Measurements from ENCODE around the gene HECTD4. TPM values are rescaled to one million over a fixed set of nuclear protein-coding genes. Genes with fewer than 3 reads are reported as not detected.

The HECTD4 gene
- total and polyA plus RNA-seq, 10 donors: 5.4 to 70.8 (median 50.1) TPM

- H3K4me3 ChIP-seq: peak overlapping the region in 6 of 8 donors; percentile 9 to 57 (median 16)
- 0 to 2% (median 0%) methylated on average over 2 of the region's 2 CpGs for WGBS, 5 donors
- intact Hi-C loops (cut with DNase I; ENCODE audit: low total_unique reads): no loop called here
- DNase-seq: no peak
- H3K9me3 ChIP-seq: no peaks in the 10 kb centered on the region
- peaks cover 4 to 41% (median 13%) of the 10 kb centered on the region in 6 donors for H3K36me3 ChIP-seq
- H3K4me1 ChIP-seq: peaks cover 35 to 90% (median 75%) of the 10 kb centered on the region in 6 donors
- H3K27ac ChIP-seq: peak overlapping the region; percentile 63 to 98 (median 93)
- TF ChIP-seq POLR2AphosphoS5 (IDR thresholded peaks at IDR 0.05) (no peak), POLR2A (IDR thresholded peaks at IDR 0.05) (no peak), CTCF (IDR thresholded peaks at IDR 0.05 in 8 of 11, conservative IDR thresholded peaks at IDR 0.05 in 3 of 11) (no peak)
- H3K27me3 ChIP-seq (replicated peaks in 1 of 7): no peaks in the 10 kb centered on the region
Observed at GRCh38 chr12:112130441-112130998, 251.7 kb downstream of the HECTD4 start.

GRCh38 chr12:112126911-112127310, 255.3 kb downstream of the HECTD4 start:
- Histone ChIP-seq H3K9me3 (no peaks in the 10 kb centered on the region), H3K27me3 (replicated peaks in 1 of 7) (no peaks in the 10 kb centered on the region), H3K36me3 (peaks cover 0 to 7% (median 0%) of the 10 kb centered on the region in 6 donors), H3K4me1 (peaks cover 36 to 73% (median 70%) of the 10 kb centered on the region in 6 donors), H3K27ac (peak overlapping the region in 7 of 8 donors; percentile 42 to 98 (median 97)), H3K4me3 (peak overlapping the region in 6 of 8 donors; percentile 14 to 98 (median 88))
- WGBS, 5 donors: 64 to 82% (median 75%) methylated on average over 7 of the region's 7 CpGs
- intact Hi-C loops (cut with DNase I; ENCODE audit: low total_unique reads): no loop called here
- TF ChIP-seq CTCF (IDR thresholded peaks at IDR 0.05 in 8 of 11, conservative IDR thresholded peaks at IDR 0.05 in 3 of 11) (no peak), POLR2A (IDR thresholded peaks at IDR 0.05) (no peak), POLR2AphosphoS5 (IDR thresholded peaks at IDR 0.05) (no peak)
- no peak for DNase-seq

- Histone ChIP-seq H3K27me3 (replicated peaks in 1 of 7) (no peaks in the 10 kb centered on the region), H3K4me3 (peak overlapping the region; percentile 76 to 98 (median 86)), H3K4me1 (peaks cover 27 to 64% (median 61%) of the 10 kb centered on the region in 6 donors), H3K36me3 (no peaks in the 10 kb centered on the region), H3K9me3 (no peaks in the 10 kb centered on the region), H3K27ac (peak overlapping the region; percentile 71 to 98 (median 96))
- 0 to 5% (median 2%) methylated on average over 14 to 25 of the region's 25 CpGs for WGBS, 5 donors
- TF ChIP-seq CTCF (IDR thresholded peaks at IDR 0.05 in 8 of 11, conservative IDR thresholded peaks at IDR 0.05 in 3 of 11): no peak
- no peak for TF ChIP-seq POLR2A (IDR thresholded peaks at IDR 0.05)
- TF ChIP-seq POLR2AphosphoS5 (IDR thresholded peaks at IDR 0.05): no peak
- no peak for DNase-seq
- intact Hi-C loops (cut with DNase I; ENCODE audit: low total_unique reads): no loop called here
Observed at GRCh38 chr12:112126000-112126438, 256.2 kb downstream of the HECTD4 start.

GRCh38 chr12:112125250-112125999, 256.8 kb downstream of the HECTD4 start, which contains the start of gene TRAFD1:
Gene TRAFD1 (plus strand): TSS chr12:112125560. CDS start chr12:112130523, 4,963 bp downstream.
- peak within 1 kb of the TSS; percentile 76 to 98 (median 86) for H3K4me3 ChIP-seq
- peak; percentile 99 to 100 (median 99) for TF ChIP-seq POLR2AphosphoS5 (IDR thresholded peaks at IDR 0.05)
- TF ChIP-seq POLR2A (IDR thresholded peaks at IDR 0.05): peak; percentile 87 to 97 (median 88)
- TF ChIP-seq CTCF (IDR thresholded peaks at IDR 0.05 in 8 of 11, conservative IDR thresholded peaks at IDR 0.05 in 3 of 11): peak in 1 of 11 experiments; percentile 34
- H3K4me1 ChIP-seq: peaks cover 24 to 58% (median 56%) of the 10 kb centered on the region in 6 donors
- peak; percentile 96 for DNase-seq
- no peaks in the 10 kb centered on the region for H3K9me3 ChIP-seq
- intact Hi-C loops (cut with DNase I; ENCODE audit: low total_unique reads): no loop called here
- H3K27me3 ChIP-seq (replicated peaks in 1 of 7): no peaks in the 10 kb centered on the region
- H3K36me3 ChIP-seq: no peaks in the 10 kb centered on the region
- 0 to 1% (median 0%) methylated on average over 37 to 63 of the region's 63 CpGs for WGBS, 5 donors
- H3K27ac ChIP-seq: peak within 1 kb of the TSS; percentile 71 to 98 (median 96)
